ENCODE results near the gene MED15. TPM values are rescaled to one million over a fixed set of nuclear protein-coding genes. Genes with fewer than 3 reads are reported as not detected.

Gene MED15
- total RNA-seq, 1 experiment from 2014 or later, result 94.7 TPM

GRCh38 chr22:20488946-20489345 is 18.5 kb upstream of the MED15 start:
- TF ChIP-seq CTCF (IDR thresholded peaks at IDR 0.05; ENCODE audit: insufficient read depth in 1 of 2, low read depth in 1 of 2, low read length in 1 of 2, severe bottlenecking in 1 of 2, unreplicated experiment in 1 of 2), result no peak
- no peak overlapping the region for H3K27ac Mint-ChIP-seq (ENCODE audit: unreplicated experiment)
- CTCF ChIA-PET, result no interaction called here

GRCh38 chr22:20490183-20490940 is 17.0 kb upstream of the MED15 start:
- no peaks in the 10 kb centered on the region for H3K4me1 Mint-ChIP-seq (ENCODE audit: low read depth, unreplicated experiment)
- no peak overlapping the region for H3K4me3 Mint-ChIP-seq (ENCODE audit: unreplicated experiment)
- no peak overlapping the region for H3K27ac Mint-ChIP-seq (ENCODE audit: unreplicated experiment)
- TF ChIP-seq CTCF (IDR thresholded peaks at IDR 0.05; ENCODE audit: insufficient read depth in 1 of 2, low read depth in 1 of 2, low read length in 1 of 2, severe bottlenecking in 1 of 2, unreplicated experiment in 1 of 2), result no peak
- no TSS peak for BruUV-seq (replicated peaks)
- ChIA-PET POLR2A (no interaction called here), CTCF (no interaction called here)
- no peaks in the 10 kb centered on the region for H3K9me3 ChIP-seq
- H3K4me3 ChIP-seq (ENCODE audit: low read depth, low read length), result no peak overlapping the region
- no peaks in the 10 kb centered on the region for H3K27me3 ChIP-seq (replicated peaks; ENCODE audit: control insufficient read depth, insufficient read depth, low read length)
- DNase-seq, result no peak
- no peaks in the 10 kb centered on the region for H3K4me1 ChIP-seq
- no peaks in the 10 kb centered on the region for H3K27me3 Mint-ChIP-seq (ENCODE audit: insufficient read depth, unreplicated experiment)
- no peaks in the 10 kb centered on the region for H3K9me3 Mint-ChIP-seq (ENCODE audit: unreplicated experiment)
- H3K36me3 ChIP-seq (ENCODE audit: control insufficient read depth, insufficient read depth, low read length), result no peaks in the 10 kb centered on the region; the same call in 1 of the 2 replicates
- intact Hi-C loops (cut with micrococcal nuclease; ENCODE audit: unreplicated experiment), result no loop called here
- H3K36me3 Mint-ChIP-seq (ENCODE audit: insufficient read depth, unreplicated experiment), result peaks cover 8% of the 10 kb centered on the region

More at GRCh38 chr22:20488946-20489345, 18.5 kb upstream of the MED15 start:
- H3K27me3 Mint-ChIP-seq (ENCODE audit: insufficient read depth, unreplicated experiment), result no peaks in the 10 kb centered on the region
- POLR2A ChIA-PET, result no interaction called here
- intact Hi-C loops (cut with micrococcal nuclease; ENCODE audit: unreplicated experiment), result no loop called here
- H3K36me3 Mint-ChIP-seq (ENCODE audit: insufficient read depth, unreplicated experiment), result peaks cover 8% of the 10 kb centered on the region
- H3K9me3 Mint-ChIP-seq (ENCODE audit: unreplicated experiment), result no peaks in the 10 kb centered on the region
- BruUV-seq (replicated peaks), result no TSS peak
- no peaks in the 10 kb centered on the region for H3K9me3 ChIP-seq
- no peaks in the 10 kb centered on the region for H3K27me3 ChIP-seq (replicated peaks; ENCODE audit: control insufficient read depth, insufficient read depth, low read length)
- H3K4me3 ChIP-seq (ENCODE audit: low read depth, low read length), result no peak overlapping the region
- no peaks in the 10 kb centered on the region; the same call in 1 of the 2 replicates for H3K36me3 ChIP-seq (ENCODE audit: control insufficient read depth, insufficient read depth, low read length)
- DNase-seq, result no peak
- no peaks in the 10 kb centered on the region for H3K4me1 Mint-ChIP-seq (ENCODE audit: low read depth, unreplicated experiment)
- H3K4me1 ChIP-seq, result no peaks in the 10 kb centered on the region
- no peak overlapping the region for H3K4me3 Mint-ChIP-seq (ENCODE audit: unreplicated experiment)

- POLR2A ChIA-PET, result no interaction called here
- Mint-ChIP-seq H3K36me3 (ENCODE audit: insufficient read depth, unreplicated experiment) (peaks cover 8% of the 10 kb centered on the region), H3K27me3 (ENCODE audit: insufficient read depth, unreplicated experiment) (no peaks in the 10 kb centered on the region), H3K4me3 (ENCODE audit: unreplicated experiment) (no peak overlapping the region), H3K4me1 (ENCODE audit: low read depth, unreplicated experiment) (no peaks in the 10 kb centered on the region), H3K9me3 (ENCODE audit: unreplicated experiment) (no peaks in the 10 kb centered on the region), H3K27ac (ENCODE audit: unreplicated experiment) (no peak overlapping the region)
- Histone ChIP-seq H3K4me3 (ENCODE audit: low read depth, low read length) (no peak overlapping the region), H3K36me3 (ENCODE audit: control insufficient read depth, insufficient read depth, low read length) (no peaks in the 10 kb centered on the region; the same call in 1 of the 2 replicates), H3K4me1 (no peaks in the 10 kb centered on the region), H3K9me3 (no peaks in the 10 kb centered on the region), H3K27me3 (replicated peaks; ENCODE audit: control insufficient read depth, insufficient read depth, low read length) (no peaks in the 10 kb centered on the region)
- intact Hi-C loops (cut with micrococcal nuclease; ENCODE audit: unreplicated experiment), result no loop called here
- no peak for DNase-seq
- CTCF ChIA-PET, result no interaction called here
- no TSS peak for BruUV-seq (replicated peaks)
- no peak for TF ChIP-seq CTCF (IDR thresholded peaks at IDR 0.05; ENCODE audit: insufficient read depth in 1 of 2, low read depth in 1 of 2, low read length in 1 of 2, severe bottlenecking in 1 of 2, unreplicated experiment in 1 of 2)
Observed at GRCh38 chr22:20490941-20491307, 16.5 kb upstream of the MED15 start.

Measured in Caco-2 (cell line).